SIG-M5 (cell line): ENCODE data around the gene DNAH6.

Experiments
- DNase-seq: peaks from one replicate; lab custom pipeline; 2025; lab: John Stamatoyannopoulos, UW

The DNAH6 gene

GRCh38 chr2:84697895-84698294 lies 181.6 kb downstream of the DNAH6 start:
- DNase-seq = no peak

- DNase-seq = no peak
Measured at GRCh38 chr2:84700006-84700405, 183.7 kb downstream of the DNAH6 start.

- no peak for DNase-seq
Measured at GRCh38 chr2:84701880-84702279, 185.6 kb downstream of the DNAH6 start.

GRCh38 chr2:84702941-84703340 lies 186.6 kb downstream of the DNAH6 start:
- DNase-seq = no peak

- DNase-seq = no peak
Measured at GRCh38 chr2:84703831-84704230, 187.5 kb downstream of the DNAH6 start.

- no peak for DNase-seq
Measured at GRCh38 chr2:84704505-84705244, 188.4 kb downstream of the DNAH6 start.

- DNase-seq = no peak
Measured at GRCh38 chr2:84705858-84706257, 189.6 kb downstream of the DNAH6 start.

GRCh38 chr2:84708442-84708841 lies 192.1 kb downstream of the DNAH6 start:
- no peak for DNase-seq

- no peak for DNase-seq
Measured at GRCh38 chr2:84711651-84712050, 195.4 kb downstream of the DNAH6 start.

- DNase-seq = no peak
Measured at GRCh38 chr2:84713441-84713840, 197.1 kb downstream of the DNAH6 start.

- DNase-seq = no peak
Measured at GRCh38 chr2:84716564-84716963, 200.3 kb downstream of the DNAH6 start.

GRCh38 chr2:84717302-84717701 lies 201.0 kb downstream of the DNAH6 start:
- DNase-seq = no peak

- no peak for DNase-seq
Measured at GRCh38 chr2:84719434-84719833, 203.1 kb downstream of the DNAH6 start.

- no peak for DNase-seq
Measured at GRCh38 chr2:84723831-84724230, 207.5 kb downstream of the DNAH6 start.

GRCh38 chr2:84725717-84726116 lies 209.4 kb downstream of the DNAH6 start:
- DNase-seq = no peak

- DNase-seq = no peak
Measured at GRCh38 chr2:84727315-84727714, 211.0 kb downstream of the DNAH6 start.

GRCh38 chr2:84729224-84729623 lies 212.9 kb downstream of the DNAH6 start:
- no peak for DNase-seq

GRCh38 chr2:84731185-84731584 lies 214.9 kb downstream of the DNAH6 start:
- DNase-seq = no peak

- no peak for DNase-seq
Measured at GRCh38 chr2:84732897-84733778, 216.8 kb downstream of the DNAH6 start.

- no peak for DNase-seq
Measured at GRCh38 chr2:84735389-84735788, 219.1 kb downstream of the DNAH6 start.

GRCh38 chr2:84741182-84741822 lies 225.0 kb downstream of the DNAH6 start:
- DNase-seq = no peak

- no peak for DNase-seq
Measured at GRCh38 chr2:84748341-84748740, 232.0 kb downstream of the DNAH6 start.

- no peak for DNase-seq
Measured at GRCh38 chr2:84749442-84749841, 233.1 kb downstream of the DNAH6 start.
